GM19397 (cell line): ENCODE measurements around the gene AVL9.
"Not testable (repeated sequence)": the region's sequence is repeated elsewhere in the genome, so short reads cannot be mapped to it uniquely, and the experiment has no call there.

ENCODE experiments used
- ATAC-seq: cut with Tn5 transposase; IDR thresholded peaks from one replicate; pipeline ENCODE4 v1.9.1; 2021; ENCODE audit warnings: mild to moderate bottlenecking, moderate library complexity; ENCODE audit not compliant: unreplicated experiment

AVL9 gene

GRCh38 chr7:32494946-32495297, 367 bp upstream of the AVL9 start:
- ATAC-seq: peak; percentile 7

GRCh38 chr7:32496052-32496813, 944 bp downstream of the AVL9 start:
- no peak for ATAC-seq

GRCh38 chr7:32499755-32500154, 4.5 kb downstream of the AVL9 start:
- not testable (repeated sequence) for ATAC-seq

GRCh38 chr7:32500216-32500615, 4.9 kb downstream of the AVL9 start:
- ATAC-seq: not testable (repeated sequence)

- ATAC-seq: no peak
These were observed 5.6 kb downstream of the AVL9 start for GRCh38 chr7:32500922-32501341.

GRCh38 chr7:32501522-32501921, 6.2 kb downstream of the AVL9 start:
- ATAC-seq: no peak

- ATAC-seq: no peak
These were observed 7.4 kb downstream of the AVL9 start for GRCh38 chr7:32502728-32503127.

- ATAC-seq: no peak
These were observed 11.2 kb downstream of the AVL9 start for GRCh38 chr7:32506266-32507054.

- ATAC-seq: no peak
These were observed 12.1 kb downstream of the AVL9 start for GRCh38 chr7:32507414-32507813.

- ATAC-seq: no peak
These were observed 16.5 kb downstream of the AVL9 start for GRCh38 chr7:32511791-32512190.

GRCh38 chr7:32513210-32513609, 17.9 kb downstream of the AVL9 start:
- no peak for ATAC-seq

GRCh38 chr7:32515890-32516550, 20.7 kb downstream of the AVL9 start:
- no peak for ATAC-seq

- ATAC-seq: no peak
These were observed 21.3 kb downstream of the AVL9 start for GRCh38 chr7:32516551-32517100.

- no peak for ATAC-seq
These were observed 23.3 kb downstream of the AVL9 start for GRCh38 chr7:32518534-32519140.

- no peak for ATAC-seq
These were observed 24.5 kb downstream of the AVL9 start for GRCh38 chr7:32519763-32520162.

- ATAC-seq: no peak
These were observed 27.6 kb downstream of the AVL9 start for GRCh38 chr7:32522746-32523530.

- ATAC-seq: no peak
These were observed 29.3 kb downstream of the AVL9 start for GRCh38 chr7:32524631-32525030.

- no peak for ATAC-seq
These were observed 30.6 kb downstream of the AVL9 start for GRCh38 chr7:32525839-32526238.

GRCh38 chr7:32531402-32531801, 36.1 kb downstream of the AVL9 start:
- no peak for ATAC-seq

GRCh38 chr7:32532086-32532485, 36.8 kb downstream of the AVL9 start:
- no peak for ATAC-seq
